Right hindlimb (tissue), 1 donor: ENCODE results near the gene ACAP1.
"Not testable (repeated sequence)": the region's sequence is repeated elsewhere in the genome, so short reads cannot be mapped to it uniquely, and the experiment has no call there.

Experiments
- DNase-seq: peaks from one replicate; pipeline ENCODE4 v3.0.0-alpha.2; 2018

Gene ACAP1

DNA sequence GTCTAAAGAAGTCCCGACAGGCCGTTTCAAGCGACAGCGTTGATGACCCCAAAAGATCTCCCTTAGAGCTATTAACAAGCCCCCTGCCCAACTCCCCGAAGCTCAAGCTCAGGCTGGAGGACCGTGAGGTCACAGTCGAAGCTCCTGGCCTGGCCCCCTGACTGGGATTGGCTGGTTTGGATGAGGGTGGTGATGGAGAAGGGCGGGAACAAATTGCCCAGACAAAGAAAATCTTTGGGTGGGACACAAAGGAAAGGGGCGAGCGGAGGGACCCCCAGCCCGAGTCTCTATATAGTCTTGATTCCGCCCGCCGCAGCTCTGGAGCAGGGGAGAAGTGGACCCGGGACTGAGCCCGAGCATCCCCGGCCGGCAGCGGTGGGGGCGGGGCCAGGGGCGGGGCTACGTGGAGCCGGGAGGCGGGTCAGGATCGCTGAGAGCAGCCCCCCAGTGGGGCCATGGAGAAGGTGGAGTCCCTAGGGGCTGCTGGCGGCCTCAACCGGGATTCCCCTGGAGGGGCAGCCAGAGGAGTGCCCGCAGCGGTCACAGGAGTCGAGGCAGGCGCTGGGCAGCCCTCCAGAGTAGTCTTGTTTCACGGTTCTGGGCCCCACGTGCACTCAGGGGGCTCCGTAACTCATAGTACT is 6.2 kb upstream of the ACAP1 start:
- peak; percentile 93 for DNase-seq

GRCh38 chr17:7330638-7331015 is 5.7 kb upstream of the ACAP1 start:
- no peak for DNase-seq

DNA sequence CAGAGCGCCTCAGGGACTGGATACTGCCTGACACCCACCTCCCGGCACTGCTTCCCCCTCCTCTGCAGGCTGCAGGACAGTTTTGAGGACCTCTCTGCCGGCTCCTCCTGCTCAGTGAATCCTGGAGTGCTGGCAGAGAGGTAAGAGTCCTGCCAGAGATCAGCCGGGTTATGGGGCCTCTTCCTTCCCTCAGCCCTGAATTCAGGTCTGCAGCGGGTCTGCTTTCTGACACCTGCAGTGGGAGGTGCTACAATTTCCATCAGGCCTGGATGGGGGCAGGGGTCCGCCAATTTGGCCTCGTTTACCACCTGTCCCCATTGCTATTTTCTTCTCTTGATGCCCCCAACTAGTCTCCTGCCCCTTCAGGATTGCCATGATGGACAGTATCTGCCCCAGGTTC is 4.2 kb upstream of the ACAP1 start:
- no peak for DNase-seq

DNA sequence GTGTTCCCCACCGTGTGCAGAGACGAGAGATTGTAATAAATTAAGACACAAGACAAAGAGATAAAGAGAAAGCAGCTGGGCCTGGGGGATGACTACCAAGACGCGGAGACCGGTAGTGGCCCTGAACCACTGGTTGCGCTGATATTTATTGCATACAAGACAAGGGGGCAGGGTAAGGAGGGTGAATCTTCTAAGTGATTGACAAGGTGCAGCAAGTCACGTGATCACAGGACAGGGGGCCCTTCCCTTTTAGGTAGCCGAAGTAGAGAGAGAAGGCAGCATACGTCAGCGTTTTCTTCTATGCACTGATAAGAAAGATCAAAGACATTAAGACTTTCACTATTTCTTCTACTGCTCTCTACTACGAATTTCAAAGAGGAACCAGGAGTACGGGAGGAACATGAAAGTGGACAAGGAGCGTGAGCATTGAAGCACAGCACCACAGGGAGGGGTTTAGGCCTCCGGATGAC is 3.7 kb upstream of the ACAP1 start:
- not testable (repeated sequence) for DNase-seq

- no peak for DNase-seq
These were observed 1.3 kb upstream of the ACAP1 start for GRCh38 chr17:7334938-7335538.

GRCh38 chr17:7335765-7336164 is 564 bp upstream of the ACAP1 start:
- not testable (repeated sequence) for DNase-seq

DNA sequence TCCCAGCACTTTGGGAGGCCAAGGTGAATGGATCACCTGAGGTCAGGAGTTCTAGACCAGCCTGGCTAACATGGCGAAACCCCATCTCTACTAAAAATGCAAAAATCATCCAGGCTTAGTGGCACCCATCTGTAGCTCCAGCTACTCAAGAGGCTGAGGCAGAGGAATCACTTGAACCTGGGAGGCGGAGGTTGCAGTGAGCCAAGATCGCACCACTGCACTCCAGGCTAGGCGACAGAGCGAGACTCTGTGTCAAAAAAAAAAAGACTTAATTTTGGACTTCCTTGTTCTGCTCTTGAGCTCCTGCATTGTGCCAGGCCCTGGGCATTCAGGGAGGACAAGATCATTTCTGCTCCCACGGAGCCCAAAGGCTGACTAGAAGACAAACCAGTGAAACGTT is 1.3 kb downstream of the ACAP1 start:
- not testable (repeated sequence) for DNase-seq

DNA sequence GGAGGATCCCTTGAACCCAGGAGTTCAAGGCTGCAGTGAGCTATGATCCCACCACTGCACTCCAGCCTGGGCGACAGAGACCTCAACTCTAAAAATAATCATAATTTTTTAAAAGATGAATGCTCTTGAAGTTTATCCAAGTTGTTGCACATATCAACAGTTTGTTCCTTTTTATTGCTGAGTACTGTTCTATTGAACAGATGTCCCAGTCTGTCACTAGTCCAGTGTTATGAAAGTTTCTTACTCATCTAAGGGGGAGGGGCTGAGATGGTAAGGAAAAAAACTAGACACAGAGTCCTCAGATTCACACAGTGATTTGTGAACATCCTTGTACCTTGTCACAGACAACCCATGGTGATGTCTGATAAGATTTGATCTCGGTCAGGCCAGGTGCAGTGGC is 3.9 kb downstream of the ACAP1 start:
- no peak for DNase-seq

DNA sequence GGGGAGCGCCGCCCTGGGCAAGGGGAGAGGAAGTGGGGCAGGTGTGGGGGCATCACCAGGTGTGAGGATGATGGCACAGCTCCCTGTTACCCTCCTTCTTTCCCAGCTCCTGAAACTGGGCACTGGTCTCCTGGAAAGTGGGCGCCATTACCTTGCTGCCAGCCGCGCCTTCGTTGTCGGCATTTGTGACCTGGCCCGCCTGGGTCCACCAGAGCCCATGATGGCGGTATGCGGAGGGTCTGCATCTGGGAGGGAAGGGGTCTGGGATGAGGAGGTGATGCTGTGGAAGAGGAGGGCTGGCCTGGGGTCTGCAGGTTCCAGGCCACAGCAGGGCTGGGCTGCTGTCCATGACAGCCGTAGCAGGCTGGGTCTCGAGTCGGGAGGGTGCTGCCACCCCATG is 5.5 kb downstream of the ACAP1 start:
- no peak for DNase-seq

GRCh38 chr17:7343250-7343649 is 6.9 kb downstream of the ACAP1 start:
- DNase-seq, result no peak

- peak; percentile 31 for DNase-seq
These were observed 10.7 kb downstream of the ACAP1 start for GRCh38 chr17:7346761-7347614.

- peak; percentile 34 for DNase-seq
These were observed 11.5 kb downstream of the ACAP1 start for GRCh38 chr17:7347630-7348477.

DNA sequence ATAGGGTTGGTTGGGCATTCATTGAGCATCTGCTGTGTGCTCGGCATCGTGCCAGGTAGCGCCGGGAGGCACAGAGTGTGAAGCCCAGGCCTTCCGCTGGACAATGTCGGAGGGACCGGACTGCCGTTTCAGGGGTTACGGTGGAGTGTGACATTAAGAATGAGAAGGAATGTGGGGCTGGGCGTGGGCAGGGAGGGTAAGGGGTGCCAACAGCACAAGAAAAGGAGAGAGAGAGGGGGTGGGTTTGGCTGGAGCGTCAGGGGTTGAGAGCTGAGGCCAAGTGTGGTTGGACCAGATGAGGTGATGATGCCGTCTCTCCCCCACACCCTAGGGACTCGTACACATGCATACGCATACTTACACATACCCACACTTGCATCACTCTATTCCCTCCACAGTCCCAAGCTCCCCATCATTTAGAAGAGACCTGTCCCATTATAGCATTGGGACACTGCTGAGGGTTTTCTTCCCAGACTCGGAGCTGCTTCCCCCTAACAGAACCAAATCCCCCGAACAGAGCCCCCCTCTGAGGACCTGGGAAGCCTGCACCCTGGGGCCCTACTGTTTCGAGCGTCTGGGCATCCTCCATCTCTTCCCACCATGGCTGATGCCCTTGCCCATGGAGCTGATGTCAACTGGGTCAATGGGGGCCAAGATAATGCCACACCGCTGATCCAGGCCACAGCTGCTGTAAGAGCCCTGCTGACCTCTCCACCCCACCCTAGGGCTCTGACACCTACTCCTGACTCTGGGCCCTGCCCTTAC is 12.3 kb downstream of the ACAP1 start:
- no peak for DNase-seq

- peak; percentile 91 for DNase-seq
These were observed 15.6 kb downstream of the ACAP1 start, which contains the start of gene KCTD11 for GRCh38 chr17:7351665-7352502. Gene KCTD11 (plus strand): TSS chr17:7352162.

- no peak for DNase-seq
These were observed 16.2 kb downstream of the ACAP1 start for GRCh38 chr17:7352503-7352889.

GRCh38 chr17:7352910-7353635 is 16.7 kb downstream of the ACAP1 start:
- no peak for DNase-seq

GRCh38 chr17:7354262-7354843 is 18.0 kb downstream of the ACAP1 start:
- DNase-seq, result no peak

DNA sequence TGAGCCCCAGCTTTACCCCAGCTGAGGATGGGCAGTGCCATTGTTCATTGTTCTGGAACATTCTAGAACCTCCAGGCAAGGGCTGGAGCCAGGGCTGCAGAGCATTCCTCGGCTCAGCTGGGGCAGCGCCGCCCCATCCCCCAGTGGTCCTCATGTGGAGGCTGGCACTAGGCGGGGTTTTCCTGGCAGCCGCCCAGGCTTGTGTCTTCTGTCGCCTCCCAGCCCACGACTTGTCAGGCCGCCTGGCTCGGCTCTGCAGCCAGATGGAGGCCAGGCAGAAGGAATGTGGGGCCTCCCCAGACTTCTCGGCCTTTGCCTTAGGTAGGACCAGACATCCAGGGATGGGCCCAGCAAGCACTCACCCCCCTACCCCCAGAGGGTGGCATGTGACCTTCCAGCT is 18.7 kb downstream of the ACAP1 start, which contains the start of gene TMEM95:
TMEM95 (plus strand) TSS at position 104 of the 400 bp plus-strand sequence; CDS start at position 153, 49 bp downstream.
- peak; percentile 62 for DNase-seq

DNA sequence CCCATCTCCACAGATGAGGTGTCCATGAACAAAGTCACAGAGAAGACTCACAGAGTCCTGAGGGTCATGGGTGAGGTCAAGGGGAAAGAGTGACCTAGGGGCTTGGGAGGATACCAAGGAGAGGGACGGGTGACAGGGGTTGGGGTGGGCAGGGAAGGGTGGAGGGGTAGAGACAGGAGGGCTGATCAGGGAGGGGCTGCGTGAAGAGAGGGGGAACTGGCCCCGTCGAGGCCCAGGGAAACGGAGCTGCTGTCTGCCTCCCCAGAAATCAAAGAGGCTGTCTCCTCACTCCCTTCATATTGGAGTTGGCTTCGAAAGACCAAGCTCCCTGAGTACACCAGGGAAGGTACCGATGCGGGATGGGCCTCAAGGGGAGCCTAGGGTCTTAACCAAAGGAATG is 19.2 kb downstream of the ACAP1 start:
- DNase-seq, result no peak

DNA sequence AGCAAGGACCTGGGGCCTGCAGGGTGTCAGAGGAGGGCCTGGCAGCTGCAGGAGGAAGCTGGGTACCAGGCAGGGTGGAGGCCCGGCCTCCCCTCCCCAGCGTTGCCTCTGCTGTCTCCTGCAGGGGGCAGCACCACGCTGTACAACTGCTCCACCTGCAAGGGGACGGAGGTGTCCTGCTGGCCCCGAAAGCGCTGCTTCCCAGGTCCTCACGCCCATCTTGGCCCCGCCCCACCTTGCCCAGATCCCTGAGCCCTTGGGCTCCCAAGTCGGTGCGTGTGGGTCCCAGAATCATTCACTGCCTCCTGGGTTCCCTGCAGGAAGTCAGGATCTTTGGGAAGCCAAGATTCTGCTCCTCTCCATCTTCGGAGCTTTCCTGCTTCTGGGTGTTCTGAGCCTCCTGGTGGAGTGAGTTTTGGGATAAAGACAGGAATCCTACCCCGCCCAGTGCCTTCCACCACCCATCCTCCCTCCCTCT is 19.8 kb downstream of the ACAP1 start:
- peak; percentile 79 for DNase-seq
